Measurements from ENCODE around the gene DNAH3.

DNA sequence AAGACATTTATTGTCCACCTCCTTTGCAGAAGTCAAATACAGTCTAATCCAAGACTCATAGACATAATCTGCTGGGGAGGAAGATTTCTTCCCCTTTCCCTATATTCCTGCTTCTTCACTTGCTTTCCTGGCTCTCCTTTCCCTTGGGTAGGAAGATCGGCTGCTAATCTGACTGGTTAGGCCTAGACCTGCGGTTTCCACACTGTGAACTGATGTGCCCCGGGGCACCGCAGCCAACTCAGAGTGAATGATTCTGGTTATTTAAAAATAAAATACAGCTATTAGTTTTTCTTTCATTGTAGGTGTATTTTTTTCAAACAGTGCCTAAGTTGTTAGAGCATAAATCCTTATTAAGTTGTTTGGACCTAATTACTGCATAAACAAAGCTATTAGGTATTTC, 78.9 kb downstream of the DNAH3 start:
- TF ChIP-seq GATA3 (IDR thresholded peaks at IDR 0.05; ENCODE audit: low read depth, low read length) (no peak), GATA2 (IDR thresholded peaks at IDR 0.05; ENCODE audit: low read depth, low read length) (no peak)

Measured in SH-SY5Y (cell line).